ENCODE data around the gene RCOR1. TPM values are rescaled to one million over a fixed set of nuclear protein-coding genes. Genes with fewer than 3 reads are reported as not detected.

The RCOR1 gene
- total and polyA plus RNA-seq, 2 of the 4 experiments (the other 2 are of a cell fraction), result 9.0 to 11.2 TPM

- no peaks in the 10 kb centered on the region for H3K27me3 ChIP-seq (ENCODE audit: control insufficient read depth, insufficient read depth, low read length)
- H2AFZ ChIP-seq (replicated peaks; ENCODE audit: low read length, poor library complexity), result no peak overlapping the region
- peaks cover 0 to 14% of the 10 kb centered on the region in 2 experiments; a peak in 3 of 4 replicates for H3K79me1 ChIP-seq (ENCODE audit: low read depth in 1 of 2, low read length in 2 of 2)
- intact Hi-C loops (cut with micrococcal nuclease) (no loop called here), in situ Hi-C loops (cut with MboI; ENCODE audit: low sequenced_read_pairs) (no loop called here), dilution Hi-C loops (cut with HindIII; ENCODE audit: low sequenced_read_pairs, unreplicated experiment) (no loop called here)
- H4K5ac ChIP-seq (ENCODE audit: low read depth, low read length), result no peak overlapping the region
- H3K9me1 ChIP-seq (ENCODE audit: insufficient read depth, low read length), result 0 out of 2 replicates have a peak, but pooled peaks cover 3% of the 10 kb centered on the region
- no peaks in the 10 kb centered on the region for H3K4me1 ChIP-seq (ENCODE audit: control insufficient read depth, insufficient read depth, low read length)
- ATAC-seq (ENCODE audit: low read depth) (no peak), DNase-seq (no peak)
- POLR2A ChIA-PET (ENCODE audit: unreplicated experiment), result no interaction called here
- H2BK120ac ChIP-seq (ENCODE audit: low read depth, low read length), result no peak overlapping the region
- no peak overlapping the region for H2AK5ac ChIP-seq (ENCODE audit: low read depth, low read length)
- H2BK20ac ChIP-seq (ENCODE audit: low read depth, low read length), result no peak overlapping the region
- CTCF ChIA-PET, result no interaction called here
- no peak overlapping the region for H3K4ac ChIP-seq (ENCODE audit: low read depth, low read length)
- H2BK5ac ChIP-seq (ENCODE audit: low read depth, low read length, poor library complexity, severe bottlenecking), result no peak overlapping the region
- H3K18ac ChIP-seq (ENCODE audit: low read depth, low read length), result no peak overlapping the region
- H2AK9ac ChIP-seq (replicated peaks; ENCODE audit: low read depth, low read length, poor library complexity), result no peak overlapping the region
- no TSS peak for BruUV-seq (replicated peaks)
- 93% methylated on average over 3 of the region's 5 CpGs; no CpG with 5 or more reads in 1 of the 2 experiments for WGBS, 2 experiments (ENCODE audit: extremely low coverage in 2 of 2, insufficient read length in 1 of 2)
- no peak overlapping the region for H3K27ac ChIP-seq (ENCODE audit: insufficient read depth, low read length)
- TF ChIP-seq FOS (IDR thresholded peaks at IDR 0.05; ENCODE audit: low read depth, low read length) (no peak), CTCF (conservative IDR thresholded peaks at IDR 0.05; ENCODE audit: low read depth, low read length) (no peak), RFX5 (IDR thresholded peaks at IDR 0.05; ENCODE audit: low read depth, low read length) (no peak), RCOR1 (IDR thresholded peaks at IDR 0.05; ENCODE audit: insufficient replicate concordance, low read length) (no peak), CHD1 (IDR thresholded peaks at IDR 0.05; ENCODE audit: low read depth, low read length) (no peak), CEBPB (IDR thresholded peaks at IDR 0.05; ENCODE audit: low read depth, low read length) (no peak), MXI1 (IDR thresholded peaks at IDR 0.05; ENCODE audit: borderline replicate concordance, low read depth, low read length) (no peak), SMC3 (IDR thresholded peaks at IDR 0.05; ENCODE audit: low read depth, low read length) (no peak), POLR2A (IDR thresholded peaks at IDR 0.05; ENCODE audit: low read depth, low read length) (no peak), MAFK (IDR thresholded peaks at IDR 0.05; ENCODE audit: low read depth, low read length) (no peak), BHLHE40 (IDR thresholded peaks at IDR 0.05; ENCODE audit: low read depth, low read length) (no peak), ELK1 (IDR thresholded peaks at IDR 0.05; ENCODE audit: borderline replicate concordance, low read depth, low read length) (no peak), MAZ (IDR thresholded peaks at IDR 0.05; ENCODE audit: borderline replicate concordance, low read depth, low read length) (no peak), RAD21 (IDR thresholded peaks at IDR 0.05; ENCODE audit: low read length) (no peak)
- TF ChIP-seq, protein P1, sequence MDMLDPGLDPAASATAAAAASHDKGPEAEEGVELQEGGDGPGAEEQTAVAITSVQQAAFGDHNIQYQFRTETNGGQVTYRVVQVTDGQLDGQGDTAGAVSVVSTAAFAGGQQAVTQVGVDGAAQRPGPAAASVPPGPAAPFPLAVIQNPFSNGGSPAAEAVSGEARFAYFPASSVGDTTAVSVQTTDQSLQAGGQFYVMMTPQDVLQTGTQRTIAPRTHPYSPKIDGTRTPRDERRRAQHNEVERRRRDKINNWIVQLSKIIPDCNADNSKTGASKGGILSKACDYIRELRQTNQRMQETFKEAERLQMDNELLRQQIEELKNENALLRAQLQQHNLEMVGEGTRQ (IDR thresholded peaks at IDR 0.05; ENCODE audit: low read depth, low read length), result no peak
- H3K9me3 ChIP-seq (ENCODE audit: control insufficient read depth, insufficient read depth, low read length), result no peaks in the 10 kb centered on the region
- H3K4me3 ChIP-seq (ENCODE audit: insufficient read depth, low read depth, low read length), result no peak overlapping the region
- no peak overlapping the region for H3K4me2 ChIP-seq (ENCODE audit: low read depth, low read length)
- H4K91ac ChIP-seq (ENCODE audit: insufficient read depth, low read depth, low read length), result no peak overlapping the region
- H3K36me3 ChIP-seq (ENCODE audit: control insufficient read depth, insufficient read depth, low read length), result peaks cover 36% of the 10 kb centered on the region
- H4K20me1 ChIP-seq (ENCODE audit: insufficient read depth, low read length), result no peaks in the 10 kb centered on the region
- H2BK15ac ChIP-seq (ENCODE audit: low read depth, low read length), result no peak overlapping the region
- no peak overlapping the region for H4K8ac ChIP-seq (ENCODE audit: low read depth in 2 of 2, low read length in 2 of 2)
- H3K9ac ChIP-seq (ENCODE audit: low read depth, low read length), result no peak overlapping the region
- H3K56ac ChIP-seq (ENCODE audit: extremely low read depth, insufficient read depth, low read length), result no peak overlapping the region
- H3K23ac ChIP-seq (ENCODE audit: low read depth, low read length), result no peak overlapping the region
- H3K14ac ChIP-seq (replicated peaks; ENCODE audit: low read depth, low read length), result no peak overlapping the region
These were observed 131.2 kb downstream of the RCOR1 start for GRCh38 chr14:102723650-102724049.
